H1 (cell line): ENCODE data around the gene ARHGDIB. TPM values are rescaled to one million over a fixed set of nuclear protein-coding genes. Genes with fewer than 3 reads are reported as not detected.

ENCODE experiments used
- CTCF ChIA-PET: fragments of 300-600 bp; sonication (Branson Sonifier 250); formaldehyde crosslinking; loops from one replicate; lab custom pipeline; 2021; ENCODE audit not compliant: partially characterized antibody; lab: Charles Lee
- POLR2A ChIA-PET: fragments of 300-600 bp; sonication (Branson Sonifier 250); formaldehyde crosslinking; loops from one replicate; lab custom pipeline; 2021; ENCODE audit warnings: inconsistent platforms; ENCODE audit not compliant: partially characterized antibody; lab: Charles Lee
- DNase-seq, 2 experiments: peaks; one replicate each; pipeline versions ENCODE4 v3.0.0 to v3.0.0-alpha.2; 2010 to 2022; ENCODE audit warnings: low spot score in 2 of 2, low read depth in 1 of 2, mixed read lengths in 1 of 2
- FAIRE-seq: peaks from 2 replicates; lab custom pipeline; 2011; peaks lifted over from hg19 to GRCh38; lab: Jason Lieb, UNC
- H2AFZ ChIP-seq: 2 replicates; pipeline ENCODE4 v1.8.1; 2012; ENCODE audit warnings: low read length, inconsistent platforms
- H2AK5ac ChIP-seq: 2 replicates; pipeline ENCODE4 v1.6.1; 2013; ENCODE audit warnings: low read depth, low read length
- H2BK120ac ChIP-seq: replicated peaks from 2 replicates; pipeline ENCODE3; 2013; ENCODE audit warnings: low read depth, low read length, inconsistent platforms
- H2BK12ac ChIP-seq: 2 replicates; pipeline ENCODE4 v1.6.1; 2013; ENCODE audit warnings: low read depth, low read length
- H2BK15ac ChIP-seq: 2 replicates; pipeline ENCODE4 v1.6.1; 2013; ENCODE audit warnings: low read length
- H2BK20ac ChIP-seq: 2 replicates; pipeline ENCODE4 v1.6.1; 2013; ENCODE audit warnings: low read length
- H2BK5ac ChIP-seq: 2 replicates; pipeline ENCODE4 v1.6.1; 2013; ENCODE audit warnings: low read depth, low read length
- H3K14ac ChIP-seq: 2 replicates; pipeline ENCODE4 v1.6.1; 2013; ENCODE audit warnings: inconsistent platforms; ENCODE audit not compliant: insufficient read length
- H3K18ac ChIP-seq: 2 replicates; pipeline ENCODE4 v1.6.1; 2013; ENCODE audit warnings: low read length; ENCODE audit errors: extremely low read depth
- H3K23ac ChIP-seq: 2 replicates; pipeline ENCODE4 v1.6.1; 2013; ENCODE audit warnings: inconsistent platforms; ENCODE audit not compliant: insufficient read length
- H3K23me2 ChIP-seq: 2 replicates; pipeline ENCODE4 v1.6.1; 2013; ENCODE audit warnings: low read depth, low read length
- H3K27ac ChIP-seq: 2 replicates; pipeline ENCODE4 v1.6.1; 2011; ENCODE audit warnings: low read depth, low read length, inconsistent platforms
- H3K27me3 ChIP-seq, 4 experiments: replicated peaks in 1 of 4; 1 replicate in 1 of 4; 2 replicates in 3 of 4; pipeline versions ENCODE4 v1.6.1 to v1.8.1; 2011 to 2013; ENCODE audit warnings: low read length in 3 of 4, mild to moderate bottlenecking in 3 of 4, inconsistent platforms in 2 of 4, mixed read lengths in 2 of 4, moderate library complexity in 1 of 4; ENCODE audit not compliant: control insufficient read depth in 3 of 4, insufficient read depth in 3 of 4; ENCODE audit errors: extremely low read depth in 1 of 4
- H3K36me3 ChIP-seq, 4 experiments: 2 replicates each; pipeline versions ENCODE4 v1.6.1 to v1.8.1; 2011 to 2013; ENCODE audit warnings: mild to moderate bottlenecking in 4 of 4, low read length in 3 of 4, moderate library complexity in 2 of 4, control low read depth in 1 of 4, inconsistent platforms in 1 of 4; ENCODE audit not compliant: insufficient read depth in 4 of 4, control insufficient read depth in 2 of 4
- H3K4ac ChIP-seq: replicated peaks from 2 replicates; pipeline ENCODE3; 2013; ENCODE audit warnings: low read length, low read depth, mixed read lengths, inconsistent platforms; ENCODE audit not compliant: insufficient read length
- H3K4me1 ChIP-seq, 4 experiments: replicated peaks in 1 of 4; 1 replicate in 1 of 4; 2 replicates in 3 of 4; pipeline versions ENCODE4 v1.6.1 to v1.8.1; 2011 to 2013; ENCODE audit warnings: low read length in 3 of 4, inconsistent platforms in 2 of 4, mixed read lengths in 1 of 4; ENCODE audit not compliant: insufficient read depth in 4 of 4, control insufficient read depth in 3 of 4
- H3K4me2 ChIP-seq, 2 experiments: 2 replicates each; pipeline versions ENCODE4 v1.6.1 to v1.8.1; 2011 to 2013; ENCODE audit warnings: low read depth in 2 of 2, low read length in 2 of 2, control low read depth in 1 of 2, inconsistent platforms in 1 of 2, mild to moderate bottlenecking in 1 of 2; ENCODE audit not compliant: insufficient read depth in 1 of 2
- H3K4me3 ChIP-seq, 4 experiments: fragments of 200-600, 300-600 bp in 1 of 4; sonication (generic), shearing (Covaris generic), sonication (Bioruptor Twin) in 1 of 4; 2 replicates each; pipeline versions ENCODE4 v1.5.1 to v1.8.1; 2011 to 2016; ENCODE audit warnings: low read length in 4 of 4, low read depth in 3 of 4, control low read depth in 2 of 4, inconsistent platforms in 2 of 4, mild to moderate bottlenecking in 2 of 4, mixed read lengths in 1 of 4, moderate library complexity in 1 of 4; ENCODE audit not compliant: insufficient read depth in 2 of 4; ENCODE audit errors: extremely low read depth in 1 of 4
- H3K56ac ChIP-seq: replicated peaks from 2 replicates; pipeline ENCODE3; 2013; ENCODE audit warnings: low read depth, mild to moderate bottlenecking, mixed read lengths, low read length, inconsistent platforms; ENCODE audit not compliant: insufficient read length
- H3K79me1 ChIP-seq: 2 replicates; pipeline ENCODE4 v1.6.1; 2013; ENCODE audit warnings: low read depth, low read length, control low read depth
- H3K79me2 ChIP-seq, 2 experiments: 2 replicates each; pipeline versions ENCODE4 v1.6.1 to v1.8.1; 2012 to 2013; ENCODE audit warnings: low read length in 2 of 2, mild to moderate bottlenecking in 2 of 2, inconsistent platforms in 1 of 2; ENCODE audit not compliant: insufficient read depth in 2 of 2, control insufficient read depth in 1 of 2
- H3K9ac ChIP-seq, 4 experiments: replicated peaks in 1 of 4; 1 replicate in 1 of 4; 2 replicates in 3 of 4; pipeline versions ENCODE4 v1.6.1 to v1.8.1; 2011 to 2013; ENCODE audit warnings: low read depth in 3 of 4, low read length in 3 of 4, control low read depth in 2 of 4, mild to moderate bottlenecking in 2 of 4, moderate library complexity in 2 of 4, inconsistent platforms in 1 of 4; ENCODE audit errors: extremely low read depth in 1 of 4
- H3K9me3 ChIP-seq, 2 experiments: 2 replicates each; pipeline versions ENCODE4 v1.6.1 to v1.8.1; 2012 to 2013; ENCODE audit warnings: mild to moderate bottlenecking in 2 of 2, moderate library complexity in 2 of 2, control low read depth in 1 of 2, inconsistent platforms in 1 of 2, low read depth in 1 of 2, low read length in 1 of 2, mixed read lengths in 1 of 2; ENCODE audit not compliant: insufficient read depth in 2 of 2
- H4K20me1 ChIP-seq, 2 experiments: replicated peaks in 1 of 2; 2 replicates each; pipeline versions ENCODE3 to v1.8.1; 2011 to 2013; ENCODE audit warnings: inconsistent platforms in 2 of 2, low read length in 2 of 2, mild to moderate bottlenecking in 1 of 2; ENCODE audit not compliant: insufficient read depth in 2 of 2, control insufficient read depth in 1 of 2
- H4K5ac ChIP-seq: 2 replicates; pipeline ENCODE4 v1.6.1; 2013; ENCODE audit warnings: low read length, low read depth, mixed read lengths, inconsistent platforms; ENCODE audit not compliant: insufficient read length
- H4K8ac ChIP-seq: 2 replicates; pipeline ENCODE4 v1.8.0; 2013; ENCODE audit warnings: mild to moderate bottlenecking, moderate library complexity, low read length, inconsistent platforms; ENCODE audit not compliant: insufficient read depth; ENCODE audit errors: extremely low read depth
- H4K91ac ChIP-seq: replicated peaks from 2 replicates; pipeline ENCODE3; 2013; ENCODE audit warnings: low read length, mixed read lengths, inconsistent platforms; ENCODE audit not compliant: insufficient read length
- ATF2 ChIP-seq: IDR thresholded peaks from 2 replicates; pipeline ENCODE4 v1.6.1; 2012; ENCODE audit warnings: low read length, inconsistent platforms
- E2F6 ChIP-seq: IDR thresholded peaks from 2 replicates; pipeline ENCODE4 v1.6.1; 2012; ENCODE audit warnings: inconsistent platforms
- NRF1 ChIP-seq: IDR thresholded peaks from 2 replicates; pipeline ENCODE4 v1.6.1; 2011; ENCODE audit warnings: mild to moderate bottlenecking, low read depth, low read length, improper control_type of control experiment
- TEAD4 ChIP-seq: IDR thresholded peaks from 2 replicates; pipeline ENCODE4 v1.6.1; 2012; ENCODE audit warnings: low read depth, low read length, inconsistent platforms, mixed read lengths
- WGBS, 2 experiments: shearing (Covaris generic) in 1 of 2; methylation state at CpG; one replicate each; pipeline versions ENCODE4 v1.1.6 to v1.1.7; 2013 to 2015; ENCODE audit warnings: low lambda C conversion rate in 2 of 2, mixed read lengths in 2 of 2, inconsistent platforms in 1 of 2, low coverage in 1 of 2, missing lambda C conversion rate in 1 of 2; ENCODE audit not compliant: insufficient replicate concordance in 2 of 2, insufficient coverage in 1 of 2, insufficient read length in 1 of 2; ENCODE audit errors: extremely low coverage in 1 of 2, missing lambda C conversion rate in 1 of 2; 5-methylcytosine and 5-hydroxymethylcytosine counted together
- polyA plus RNA-seq, 7 experiments: library from polyadenylated mRNA; depleted of rRNA in 3 of 7; stranded (reverse) in 5 of 7; unstranded in 2 of 7; fragments of >200 nt in 5 of 7; fragments of 200-250 nt in 2 of 7; gene quantifications; 1 replicate in 5 of 7; 2 replicates in 1 of 7; 4 replicates in 1 of 7; pipeline versions ENCODE4 v1.2.1 to v1.2.3, GENCODE V29; 2011 to 2013; ENCODE audit warnings: missing spikeins in 2 of 7, mixed read lengths in 2 of 7
- total RNA-seq: library from RNA; stranded (reverse); fragmentation: NEBNext Ultra II Directional; extraction: Animal tissue kit (Norgen Biotek cat#: 25700); gene quantifications from 2 replicates; pipeline ENCODE4 v1.2.1, GENCODE V29; 2021

ARHGDIB gene
- total and polyA plus RNA-seq, 2 of the 8 experiments (the other 6 are each of a cell fraction or from before 2014, with no cell fraction given) = 0.82 to 1.3 TPM

GRCh38 chr12:14959916-14960496 lies 1.4 kb downstream of the ARHGDIB start:
- Histone ChIP-seq H3K36me3 (no peaks in the 10 kb centered on the region), H3K18ac (no peak overlapping the region), H2BK5ac (no peak overlapping the region), H3K9me3 (no peaks in the 10 kb centered on the region), H2BK20ac (no peak overlapping the region), H3K14ac (no peak overlapping the region), H3K27ac (no peak overlapping the region), H3K4me2 (no peak overlapping the region), H4K20me1 (no peaks in the 10 kb centered on the region), H3K79me1 (no peaks in the 10 kb centered on the region), H2BK120ac (no peak overlapping the region), H3K27me3 (no peaks in the 10 kb centered on the region), H3K79me2 (no peaks in the 10 kb centered on the region), H4K5ac (no peak overlapping the region), H2BK15ac (no peak overlapping the region), H3K4me3 (no peak overlapping the region), H2AK5ac (no peak overlapping the region), H3K23me2 (no peaks in the 10 kb centered on the region), H2BK12ac (no peak overlapping the region), H4K8ac (no peak overlapping the region; the same call in 1 of the 2 replicates), H2AFZ (no peak overlapping the region), H3K4ac (no peak overlapping the region), H3K4me1 (no peaks in the 10 kb centered on the region), H3K56ac (no peak overlapping the region), H3K9ac (no peak overlapping the region), H4K91ac (no peak overlapping the region), H3K23ac (no peak overlapping the region)
- no peak for DNase-seq
- POLR2A ChIA-PET = no interaction called here
- TF ChIP-seq E2F6 = no peak
- no peak for TF ChIP-seq NRF1
- no peak for TF ChIP-seq ATF2
- TF ChIP-seq TEAD4 = no peak
- CTCF ChIA-PET = interaction anchor here (1.0 to 3.7 kb wide), 2 partner anchors 8 to 24 kb away, joined by 3 to 9 read pairs; no protein-coding TSS in a partner anchor
- no peak for FAIRE-seq
- 92% methylated on average over 4 of the region's 4 CpGs; no CpG with 5 or more reads in 1 of the 2 experiments for WGBS, 2 experiments
